Activated CD8-positive, alpha-beta memory T cell treated with anti-CD3 and anti-CD28 coated beads for 36 hours (primary cell): ENCODE results near the gene RAPGEF5. TPM values are rescaled to one million over a fixed set of nuclear protein-coding genes. Genes with fewer than 3 reads are reported as not detected.

Experiments used
- CTCF ChIA-PET: fragments of 350-600 bp; sonication (Branson Sonifier 250); formaldehyde crosslinking; loops from one replicate; lab custom pipeline; 2021; ENCODE audit warnings: antibody characterized with exemption; lab: Charles Lee
- POLR2A ChIA-PET: fragments of 350-600 bp; sonication (Branson Sonifier 250); formaldehyde crosslinking; loops from one replicate; lab custom pipeline; 2021; ENCODE audit warnings: antibody characterized with exemption; lab: Charles Lee
- total RNA-seq, 2 experiments: library from RNA; stranded (reverse); gene quantifications; one replicate each; pipeline ENCODE4 v1.2.3, GENCODE V29; 2021

The RAPGEF5 gene
- total RNA-seq, 2 experiments from 2014 or later, result 0.46 to 0.80 TPM

GRCh38 chr7:22184549-22185199, 172.3 kb downstream of the RAPGEF5 start:
- POLR2A ChIA-PET, result no interaction called here
- CTCF ChIA-PET, result interaction anchor here (0.8 kb wide), 1 partner anchor 100 kb away, joined by 3 read pairs; no protein-coding TSS in a partner anchor

DNA sequence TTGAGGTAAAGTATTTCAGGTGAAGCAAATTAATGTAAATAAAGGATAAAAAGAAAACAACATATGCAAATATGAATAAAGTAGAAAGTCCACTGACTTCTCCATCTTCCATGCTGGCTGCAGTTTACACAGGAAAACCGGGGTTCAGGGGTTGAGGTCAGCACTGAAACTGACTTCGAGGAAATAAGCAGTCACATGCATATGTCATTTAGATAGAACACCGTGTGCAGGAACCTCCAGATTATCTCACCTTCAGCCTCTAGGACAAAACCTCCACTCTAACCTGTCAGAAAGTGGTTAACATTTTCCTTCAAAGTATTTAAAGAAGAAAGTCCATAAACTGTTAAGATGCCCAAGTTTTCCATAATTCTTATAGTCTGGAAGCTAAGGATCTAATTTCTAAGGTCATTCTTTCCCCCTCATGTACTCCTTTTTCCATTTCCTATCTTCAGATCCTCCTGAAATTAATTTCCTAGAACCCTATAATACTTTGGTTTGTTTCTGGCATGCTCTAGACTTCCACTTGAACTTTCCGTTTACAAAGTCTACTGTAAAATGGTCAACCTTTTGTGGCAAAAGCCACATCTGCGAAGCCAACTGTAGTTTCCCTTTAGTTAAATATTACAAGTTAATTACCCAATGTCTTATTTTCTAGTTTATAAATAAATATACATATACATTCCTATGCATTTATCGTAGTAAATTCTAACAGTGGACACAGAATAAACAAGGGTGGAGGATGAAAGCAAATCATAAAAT, 173.3 kb downstream of the RAPGEF5 start:
- CTCF ChIA-PET, result interaction anchor here (0.8 kb wide), 1 partner anchor 101 kb away, joined by 3 read pairs; no protein-coding TSS in a partner anchor
- POLR2A ChIA-PET, result no interaction called here

DNA sequence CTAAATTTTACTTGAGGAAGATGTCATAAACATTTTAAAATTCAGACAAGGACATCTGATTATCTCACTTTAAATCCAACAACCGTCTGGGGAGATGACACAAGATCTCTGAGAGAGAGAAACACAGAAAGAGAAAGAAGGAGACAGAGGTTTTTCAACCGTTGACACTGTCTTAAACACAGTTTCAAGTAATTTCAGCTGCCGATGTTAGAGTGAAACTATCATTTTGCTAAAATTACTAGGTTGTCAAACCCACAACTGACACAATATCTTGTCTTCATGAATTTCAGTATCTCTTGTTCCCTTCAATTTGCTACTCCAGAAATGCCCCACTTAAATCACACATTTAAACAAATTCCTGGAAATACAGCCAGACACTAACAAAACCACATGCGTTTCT, 174.8 kb downstream of the RAPGEF5 start:
- CTCF ChIA-PET, result no interaction called here
- POLR2A ChIA-PET, result no interaction called here

GRCh38 chr7:22181663-22182062, 175.3 kb downstream of the RAPGEF5 start:
- ChIA-PET CTCF (interaction anchor here (0.5 kb wide), 1 partner anchor 989 kb away, joined by 4 read pairs; no protein-coding TSS in a partner anchor), POLR2A (no interaction called here)

- ChIA-PET POLR2A (no interaction called here), CTCF (no interaction called here)
These were observed 177.5 kb downstream of the RAPGEF5 start for GRCh38 chr7:22179442-22179879.

DNA sequence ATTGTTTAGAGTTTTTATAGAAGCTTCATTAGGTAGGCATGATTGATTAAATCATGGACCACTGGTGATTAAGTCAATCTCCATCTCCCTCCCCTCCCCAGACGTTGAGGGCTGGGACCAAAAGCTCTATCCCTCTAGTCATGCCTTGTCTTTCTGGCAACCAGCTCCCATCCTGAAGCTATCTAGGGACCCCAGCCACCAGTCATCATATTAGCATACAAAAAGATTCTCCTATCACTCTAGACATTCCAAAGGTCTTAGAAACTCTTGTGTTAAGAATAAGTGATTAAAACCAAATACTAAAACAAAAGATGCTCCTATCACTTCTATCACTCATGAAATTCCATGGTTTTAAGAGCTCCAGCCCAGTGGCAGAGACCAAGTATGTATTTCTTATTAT, 178.2 kb downstream of the RAPGEF5 start:
- CTCF ChIA-PET, result no interaction called here
- POLR2A ChIA-PET, result no interaction called here

- POLR2A ChIA-PET, result no interaction called here
- CTCF ChIA-PET, result no interaction called here
These were observed 180.1 kb downstream of the RAPGEF5 start for GRCh38 chr7:22176791-22177412.

DNA sequence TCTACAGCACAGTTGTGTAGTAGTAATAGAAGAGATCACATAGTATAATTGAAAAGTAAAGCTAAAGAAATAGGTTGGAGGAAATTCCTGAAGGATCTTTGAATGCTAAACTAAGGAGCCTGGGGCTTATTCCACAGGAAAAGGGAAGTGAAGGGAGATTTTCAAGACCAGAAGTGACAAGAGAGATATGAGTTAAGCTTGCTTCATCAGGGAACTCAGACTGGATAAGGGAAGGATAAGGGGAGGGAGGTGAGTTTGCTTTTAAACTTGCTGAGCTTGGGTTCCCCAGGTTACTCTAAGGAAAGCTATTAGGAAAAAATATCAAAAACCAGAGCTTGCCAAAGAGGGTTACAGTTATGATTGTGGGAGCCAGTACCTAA, 182.4 kb downstream of the RAPGEF5 start:
- ChIA-PET POLR2A (no interaction called here), CTCF (interaction anchor here (0.6 kb wide), 1 partner anchor 14 kb away, joined by 3 read pairs; no protein-coding TSS in a partner anchor)

GRCh38 chr7:22173685-22174573, 183.0 kb downstream of the RAPGEF5 start:
- CTCF ChIA-PET, result no interaction called here
- POLR2A ChIA-PET, result no interaction called here

- POLR2A ChIA-PET, result no interaction called here
- CTCF ChIA-PET, result no interaction called here
These were observed 188.8 kb downstream of the RAPGEF5 start for GRCh38 chr7:22168129-22168634.

DNA sequence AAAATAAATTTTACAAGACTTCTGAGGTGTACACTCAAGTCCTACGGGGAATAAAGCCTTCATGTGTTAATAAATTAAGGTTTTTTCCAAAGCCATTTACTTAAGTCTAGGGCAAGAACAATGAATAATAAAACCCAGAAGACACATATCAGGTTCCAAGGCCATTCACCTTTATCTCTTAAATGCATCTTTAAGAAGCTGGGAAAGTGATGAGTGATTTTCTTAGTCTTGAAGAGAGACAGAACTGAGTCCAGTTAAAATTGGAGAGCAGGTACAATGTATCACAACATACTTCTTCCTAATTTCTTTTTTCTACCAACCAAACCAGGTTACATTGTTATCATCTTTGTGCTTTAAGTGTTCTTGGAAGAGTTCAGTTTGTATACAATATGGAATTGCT, 189.5 kb downstream of the RAPGEF5 start:
- CTCF ChIA-PET, result no interaction called here
- POLR2A ChIA-PET, result no interaction called here

DNA sequence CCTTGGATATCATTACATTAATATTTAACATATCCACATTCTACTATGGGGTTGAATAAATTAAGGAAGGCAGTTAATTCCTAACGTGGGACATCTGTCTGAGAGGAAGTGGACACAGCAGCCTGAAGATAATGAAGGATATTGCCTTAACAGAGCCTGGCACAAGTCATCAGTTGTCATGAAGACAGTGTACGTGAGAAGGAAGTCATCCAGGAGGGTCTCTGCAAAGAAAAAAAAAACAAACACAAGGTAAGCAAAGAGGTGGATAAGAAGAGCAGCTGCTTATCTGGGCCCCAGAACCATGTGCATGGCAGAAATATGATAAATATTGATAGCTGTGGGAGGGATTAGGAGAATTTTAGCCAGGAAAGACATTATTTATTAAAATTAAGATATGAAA, 190.0 kb downstream of the RAPGEF5 start:
- POLR2A ChIA-PET, result no interaction called here
- CTCF ChIA-PET, result no interaction called here

GRCh38 chr7:22159341-22159740, 197.6 kb downstream of the RAPGEF5 start:
- POLR2A ChIA-PET, result no interaction called here
- CTCF ChIA-PET, result interaction anchor here (1.3 kb wide), 1 partner anchor 11 kb away, joined by 3 read pairs; no protein-coding TSS in a partner anchor

GRCh38 chr7:22157552-22157951, 199.4 kb downstream of the RAPGEF5 start:
- POLR2A ChIA-PET, result no interaction called here
- CTCF ChIA-PET, result no interaction called here

- ChIA-PET POLR2A (no interaction called here), CTCF (no interaction called here)
These were observed 200.7 kb downstream of the RAPGEF5 start for GRCh38 chr7:22156205-22156604.

GRCh38 chr7:22154143-22154529, 202.8 kb downstream of the RAPGEF5 start:
- CTCF ChIA-PET, result no interaction called here

GRCh38 chr7:22153432-22154142, 203.4 kb downstream of the RAPGEF5 start:
- ChIA-PET POLR2A (no interaction called here), CTCF (no interaction called here)

More at GRCh38 chr7:22154143-22154529, 202.8 kb downstream of the RAPGEF5 start:
- POLR2A ChIA-PET, result no interaction called here

- CTCF ChIA-PET, result no interaction called here
- POLR2A ChIA-PET, result no interaction called here
These were observed 204.3 kb downstream of the RAPGEF5 start for GRCh38 chr7:22152690-22153089.

GRCh38 chr7:22151901-22152300, 205.1 kb downstream of the RAPGEF5 start:
- CTCF ChIA-PET, result no interaction called here

More at GRCh38 chr7:22151901-22152300, 205.1 kb downstream of the RAPGEF5 start:
- POLR2A ChIA-PET, result no interaction called here
